ENCODE results near the gene GDPD4.

The GDPD4 gene

DNA sequence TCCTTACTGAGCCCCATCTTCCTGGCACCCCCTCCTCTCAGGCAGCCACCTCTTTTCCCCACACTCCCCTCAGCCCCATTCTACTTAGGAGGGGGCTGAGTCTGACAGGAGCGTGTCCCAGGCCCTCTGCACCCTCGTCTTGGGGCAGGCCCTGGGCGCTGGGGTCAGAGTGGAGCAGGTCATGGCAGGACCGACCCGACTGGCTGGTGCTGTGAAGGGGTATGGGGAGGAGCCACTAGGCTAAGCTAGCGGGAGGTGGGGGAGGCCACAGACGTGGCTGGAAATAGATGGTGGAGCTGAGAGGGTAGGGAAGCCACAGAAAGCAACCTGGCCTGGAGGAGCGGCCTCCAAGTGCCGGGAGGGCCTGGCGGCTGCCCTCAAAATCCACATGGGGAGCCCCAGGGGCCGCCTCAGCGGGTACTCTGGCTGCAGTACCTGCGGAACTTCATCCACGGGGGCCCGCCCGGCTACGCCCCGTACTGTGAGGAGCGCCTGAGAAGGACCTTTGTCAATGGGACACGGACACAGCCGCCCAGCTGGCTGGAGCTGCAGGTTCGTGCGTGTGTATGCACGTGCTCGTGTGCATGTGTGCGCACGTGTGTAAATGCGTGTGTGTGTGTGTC is 111.8 kb downstream of the GDPD4 start:
- no peak for DNase-seq (ENCODE audit: low spot score)

- no peak for DNase-seq (ENCODE audit: low spot score)
These were observed 112.6 kb downstream of the GDPD4 start for GRCh38 chr11:77188633-77189491.

- DNase-seq (ENCODE audit: low spot score), result peak; percentile 70
These were observed 113.5 kb downstream of the GDPD4 start for GRCh38 chr11:77187776-77188632.

DNA sequence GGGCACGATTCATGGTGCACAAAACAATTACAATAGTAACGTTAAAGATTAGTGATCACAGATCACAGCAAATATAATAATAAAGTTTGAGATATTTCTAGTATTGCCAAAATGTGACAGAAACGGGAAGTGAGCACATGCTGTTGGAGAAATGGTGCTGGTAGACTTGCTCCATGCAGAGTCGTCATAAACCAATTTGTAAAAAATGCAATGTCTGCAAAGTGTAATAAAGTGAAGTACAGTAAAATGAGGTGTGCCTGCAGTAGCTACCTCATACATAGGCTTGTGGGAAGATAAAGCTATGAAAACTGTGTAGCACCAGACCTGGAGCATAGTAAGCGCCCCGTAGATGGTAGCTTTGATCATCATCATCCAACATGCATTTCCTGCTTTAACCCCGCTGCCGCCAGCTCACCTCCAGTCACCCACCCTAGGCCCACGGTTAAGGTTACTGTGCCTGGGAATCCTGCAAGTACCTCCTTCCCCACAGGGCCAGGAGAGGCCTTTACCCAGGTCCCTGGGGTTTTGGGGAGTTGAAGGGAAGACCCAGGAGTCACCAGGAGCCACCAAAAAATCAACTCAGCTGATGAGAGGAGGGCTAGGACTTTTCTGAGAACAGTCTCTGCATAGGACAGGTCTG is 114.3 kb downstream of the GDPD4 start:
- DNase-seq (ENCODE audit: low spot score), result no peak

DNA sequence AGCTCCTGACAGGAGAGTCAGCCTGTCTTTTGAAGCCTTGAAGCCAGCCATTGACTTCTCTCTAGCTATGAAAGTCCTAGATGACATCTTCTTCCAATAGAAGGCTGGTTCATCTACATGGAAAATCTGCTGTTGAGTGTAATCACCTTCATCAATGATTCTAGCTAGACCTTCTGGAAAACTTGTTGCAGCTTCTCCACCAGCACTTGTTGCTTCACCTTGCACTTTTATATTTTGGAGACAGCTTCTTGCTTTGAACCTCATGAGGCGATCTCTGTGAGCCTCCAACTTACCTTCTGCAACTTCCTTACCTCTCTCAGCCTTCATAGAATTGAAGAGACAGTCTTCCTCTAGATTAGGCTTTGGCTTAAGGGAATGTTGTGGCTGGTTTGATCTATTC is 115.2 kb downstream of the GDPD4 start:
- DNase-seq (ENCODE audit: low spot score), result no peak

DNA sequence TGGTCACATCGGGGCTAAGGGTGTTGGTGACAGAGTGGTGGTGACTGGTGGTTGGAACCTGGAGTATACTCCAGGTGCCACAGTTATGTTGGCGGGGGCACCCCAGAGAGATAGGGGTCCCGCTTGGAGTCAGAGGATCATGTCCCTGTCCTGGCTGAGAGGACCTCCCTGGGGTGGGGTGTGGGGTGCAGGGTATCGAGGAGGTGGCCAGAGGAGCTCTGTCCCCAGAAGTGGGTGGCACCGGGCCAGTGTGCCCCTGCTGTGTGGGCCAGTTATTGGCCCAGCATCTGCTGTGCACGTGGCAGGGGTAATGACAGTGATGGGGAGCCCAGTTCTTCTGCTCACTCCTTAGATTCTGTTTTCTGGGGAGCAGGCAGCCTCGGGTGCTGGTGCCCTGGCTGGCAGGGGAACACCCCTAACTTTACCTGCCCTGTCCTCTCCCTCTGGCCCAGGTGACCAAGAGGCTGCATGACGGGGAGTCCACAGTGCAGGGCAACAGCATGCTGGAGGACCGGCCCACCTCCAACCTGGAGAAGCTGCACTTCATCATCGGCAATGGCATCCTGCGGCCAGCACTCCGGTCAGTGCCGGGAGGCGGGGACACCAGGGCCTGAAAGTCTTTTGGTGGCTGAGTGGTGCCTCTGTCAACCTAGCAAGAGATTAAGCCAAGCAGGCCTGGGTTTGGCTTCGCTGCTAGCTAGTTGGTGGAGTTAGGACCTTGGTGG is 117.2 kb downstream of the GDPD4 start:
- DNase-seq (ENCODE audit: low spot score), result no peak

GRCh38 chr11:77183431-77183984 is 118.0 kb downstream of the GDPD4 start:
- DNase-seq (ENCODE audit: low spot score), result no peak

GRCh38 chr11:77182542-77183430 is 118.7 kb downstream of the GDPD4 start:
- DNase-seq (ENCODE audit: low spot score), result no peak

DNA sequence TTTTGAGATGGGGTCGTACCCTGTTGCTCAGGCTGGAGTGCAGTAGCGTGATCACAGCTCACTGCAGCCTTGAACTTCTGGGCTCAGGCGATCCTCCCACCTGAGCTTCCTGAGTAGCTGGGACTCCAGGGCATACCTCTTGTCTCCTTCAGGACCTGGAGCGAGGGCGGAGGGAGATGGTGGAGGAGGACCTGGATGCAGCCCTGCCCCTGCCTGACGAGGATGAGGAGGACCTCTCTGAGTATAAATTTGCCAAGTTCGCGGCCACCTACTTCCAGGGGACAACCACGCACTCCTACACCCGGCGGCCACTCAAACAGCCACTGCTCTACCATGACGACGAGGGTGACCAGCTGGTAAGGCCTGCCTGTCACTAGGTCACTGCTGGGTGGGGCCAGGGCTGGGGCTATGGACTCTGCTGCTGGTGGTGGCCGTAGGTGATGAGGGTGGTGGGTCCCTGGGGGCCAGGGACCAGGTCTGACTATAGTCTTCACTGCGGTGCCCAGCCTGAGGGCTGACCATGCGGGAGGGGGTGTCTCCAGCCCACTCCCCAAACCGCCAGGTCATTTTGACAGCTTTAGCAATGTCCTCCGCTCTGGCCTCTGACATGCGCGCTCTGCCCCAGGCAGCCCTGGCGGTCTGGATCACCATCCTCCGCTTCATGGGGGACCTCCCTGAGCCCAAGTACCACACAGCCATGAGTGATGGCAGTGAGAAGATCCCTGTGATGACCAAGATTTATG is 119.5 kb downstream of the GDPD4 start:
- no peak for DNase-seq (ENCODE audit: low spot score)

GRCh38 chr11:77181226-77181625 is 120.3 kb downstream of the GDPD4 start:
- no peak for DNase-seq (ENCODE audit: low spot score)

GRCh38 chr11:77180346-77180745 is 121.1 kb downstream of the GDPD4 start:
- DNase-seq (ENCODE audit: low spot score), result no peak

- no peak for DNase-seq (ENCODE audit: low spot score)
These were observed 121.8 kb downstream of the GDPD4 start for GRCh38 chr11:77179681-77180080.

- DNase-seq (ENCODE audit: low spot score), result no peak
These were observed 122.4 kb downstream of the GDPD4 start for GRCh38 chr11:77179048-77179447.

DNA sequence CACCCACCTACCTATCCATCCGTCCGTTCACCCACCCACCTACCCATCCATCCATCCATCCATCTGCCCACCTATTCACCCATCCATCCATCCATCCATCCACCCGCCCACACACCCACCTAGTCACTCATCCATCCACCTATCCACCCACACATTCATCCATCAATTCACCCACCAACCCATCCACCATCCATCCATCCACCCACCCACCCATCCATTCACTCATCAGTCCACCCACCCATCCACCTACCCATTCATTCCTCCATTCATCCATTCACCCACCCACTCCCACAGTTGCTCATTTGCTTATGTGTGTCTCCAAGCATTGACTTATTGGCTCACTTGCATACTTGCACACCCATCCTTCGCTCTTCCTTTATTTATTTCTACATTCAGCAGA is 123.3 kb downstream of the GDPD4 start:
- DNase-seq (ENCODE audit: low spot score), result no peak

- DNase-seq (ENCODE audit: low spot score), result no peak
These were observed 124.5 kb downstream of the GDPD4 start for GRCh38 chr11:77176996-77177395.

DNA sequence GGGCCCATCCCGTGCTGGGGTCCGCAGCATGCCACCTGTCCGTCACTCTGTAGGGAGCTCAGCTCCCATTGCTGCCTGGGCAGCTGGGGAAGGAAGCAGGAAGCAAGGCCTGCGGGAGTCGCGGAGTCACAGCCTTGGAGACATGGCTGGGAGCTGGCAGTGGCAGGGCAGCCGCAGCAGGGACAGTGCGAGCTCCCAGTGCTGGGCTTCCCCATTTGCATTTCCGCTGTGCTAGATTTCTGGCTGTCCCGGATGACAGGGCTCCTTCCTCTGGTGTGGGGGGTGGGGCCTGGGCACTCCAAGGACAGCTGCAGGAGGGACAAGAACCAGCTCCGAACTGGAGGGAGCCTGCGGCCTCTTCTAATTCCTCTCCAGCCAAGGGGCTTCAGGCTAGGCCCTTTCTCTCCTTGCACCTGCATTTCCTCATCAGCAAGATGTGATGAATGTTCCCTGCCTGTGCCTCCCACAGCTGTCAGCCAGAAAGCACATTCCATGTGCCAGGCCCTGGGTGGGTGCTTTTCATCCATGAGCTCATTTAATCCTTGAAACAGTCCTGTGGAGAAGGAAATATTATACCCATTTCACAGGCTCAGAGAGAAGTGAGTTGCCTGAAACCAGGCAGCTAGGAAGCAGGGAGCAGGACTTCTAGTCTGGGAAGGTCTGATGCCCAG is 125.5 kb downstream of the GDPD4 start:
- DNase-seq (ENCODE audit: low spot score), result no peak

GRCh38 chr11:77175021-77175842 is 126.3 kb downstream of the GDPD4 start:
- no peak for DNase-seq (ENCODE audit: low spot score)

- no peak for DNase-seq (ENCODE audit: low spot score)
These were observed 126.9 kb downstream of the GDPD4 start for GRCh38 chr11:77174559-77174958.

Measured in hematopoietic multipotent progenitor cell treated with erythropoietin and hydrocortisone succinate and interleukin-3 and kit ligand, for 17 days (in vitro differentiated cells).